Measurements from ENCODE around the gene TNFRSF1A. TPM values are rescaled to one million over a fixed set of nuclear protein-coding genes. Genes with fewer than 3 reads are reported as not detected.

Gene TNFRSF1A
- total RNA-seq, 4 donors from 2014 or later = 279 to 689 (median 317) TPM

GRCh38 chr12:6322352-6322751, 19.5 kb downstream of the TNFRSF1A start:
- no peak for DNase-seq (ENCODE audit: low spot score)
- TF ChIP-seq CTCF (IDR thresholded peaks at IDR 0.05) = no peak
- no peak for ATAC-seq (ENCODE audit: low FRiP score)

DNA sequence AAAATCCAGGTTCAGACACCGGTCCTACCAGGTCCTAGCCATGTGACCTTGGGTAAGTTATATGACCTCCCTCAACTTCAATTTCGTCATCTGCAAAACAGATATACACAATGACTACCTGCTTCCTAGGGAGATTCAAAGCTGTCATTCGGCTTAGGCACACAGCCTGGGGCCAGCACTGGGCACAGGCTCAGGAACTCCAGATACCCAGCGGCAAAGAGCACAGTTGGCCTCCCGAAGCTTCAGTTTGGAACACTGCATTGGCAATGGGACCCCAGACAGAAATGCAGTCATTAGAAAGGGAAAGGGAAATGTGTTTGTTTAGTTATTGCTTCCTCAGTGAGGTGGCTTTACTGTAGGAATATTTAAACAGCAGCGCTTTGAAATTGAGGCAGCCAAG, 20.0 kb downstream of the TNFRSF1A start:
- no peak for TF ChIP-seq CTCF (IDR thresholded peaks at IDR 0.05)
- no peak for ATAC-seq (ENCODE audit: low FRiP score)
- no peak for DNase-seq (ENCODE audit: low spot score)

DNA sequence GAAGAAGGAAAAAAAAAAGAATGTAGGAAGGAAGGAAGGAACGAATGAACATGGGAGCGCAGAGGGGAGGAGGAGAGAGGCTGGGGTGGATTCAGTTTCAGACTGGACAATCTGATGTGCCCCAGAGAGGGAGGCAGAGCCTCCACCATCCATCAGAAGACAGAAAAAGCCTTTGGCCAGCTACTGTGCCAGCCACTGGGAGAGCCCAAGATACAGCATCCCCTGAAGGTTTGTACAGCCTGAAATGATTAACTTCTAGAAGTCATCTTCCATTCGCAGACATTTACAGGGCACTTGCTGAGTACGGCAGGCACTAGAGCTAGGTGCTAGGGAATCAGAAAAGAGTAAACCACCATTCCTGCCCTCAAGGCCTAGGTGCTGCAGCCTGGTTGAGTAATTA, 22.4 kb downstream of the TNFRSF1A start:
- DNase-seq (ENCODE audit: low spot score) = no peak
- no peak for ATAC-seq (ENCODE audit: low FRiP score)
- no peak for TF ChIP-seq CTCF (IDR thresholded peaks at IDR 0.05)

DNA sequence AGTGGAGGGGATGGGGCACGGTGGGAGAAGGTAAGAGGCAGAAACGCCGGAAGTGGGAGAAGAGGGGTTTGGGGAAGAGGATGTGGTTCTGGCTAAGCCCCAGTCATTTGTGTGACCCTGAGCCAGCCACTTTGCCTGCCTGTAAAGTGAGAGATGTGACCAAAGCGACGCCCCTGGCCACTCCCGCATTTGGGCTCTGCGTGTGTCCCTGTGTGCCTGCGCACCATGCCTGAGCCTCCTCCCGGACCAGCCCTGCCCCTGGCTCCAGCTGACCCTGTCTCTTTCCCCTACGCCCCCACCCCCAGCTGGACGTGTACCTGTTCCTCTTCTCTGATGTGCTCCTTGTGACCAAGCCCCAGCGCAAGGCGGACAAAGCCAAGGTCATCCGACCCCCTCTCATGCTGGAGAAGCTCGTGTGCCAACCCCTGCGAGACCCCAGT, 23.4 kb downstream of the TNFRSF1A start:
- no peak for ATAC-seq (ENCODE audit: low FRiP score)
- no peak for DNase-seq (ENCODE audit: low spot score)
- no peak for TF ChIP-seq CTCF (IDR thresholded peaks at IDR 0.05)

DNA sequence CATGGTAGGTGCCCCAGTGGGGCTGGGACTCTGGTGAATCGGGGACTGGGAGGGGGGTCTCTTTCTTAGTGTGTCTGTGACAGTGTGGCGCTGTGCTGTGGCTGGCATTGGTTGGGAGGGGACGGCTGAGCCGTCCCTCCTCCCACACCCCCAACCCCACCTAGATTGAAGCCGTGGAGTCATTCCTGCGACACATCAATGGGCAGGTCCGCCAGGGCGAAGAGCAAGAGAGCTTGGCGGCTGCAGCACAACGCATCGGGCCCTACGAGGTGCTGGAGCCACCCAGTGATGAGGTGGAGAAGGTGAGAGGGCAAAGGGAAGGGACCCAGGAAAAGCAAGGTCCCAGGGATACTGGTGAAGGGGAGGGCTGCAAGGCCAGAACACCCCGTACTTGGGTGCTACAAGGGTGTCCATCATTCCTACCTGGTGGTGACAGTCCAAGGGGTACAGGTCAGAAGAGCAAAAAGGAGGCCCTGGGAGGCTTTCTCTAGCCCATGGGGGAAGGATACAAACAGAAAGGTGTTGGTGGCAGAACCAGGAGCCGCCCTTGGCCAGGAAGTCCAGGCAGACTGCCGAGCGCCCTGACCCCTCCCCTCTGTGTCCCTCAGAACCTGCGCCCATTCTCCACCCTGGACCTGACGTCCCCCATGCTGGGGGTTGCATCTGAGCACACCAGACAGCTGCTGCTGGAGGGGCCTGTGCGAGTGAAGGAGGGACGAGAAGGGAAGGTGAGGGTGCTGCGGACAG, 24.0 kb downstream of the TNFRSF1A start:
- DNase-seq (ENCODE audit: low spot score) = no peak
- no peak for TF ChIP-seq CTCF (IDR thresholded peaks at IDR 0.05)
- no peak for ATAC-seq (ENCODE audit: low FRiP score)

DNA sequence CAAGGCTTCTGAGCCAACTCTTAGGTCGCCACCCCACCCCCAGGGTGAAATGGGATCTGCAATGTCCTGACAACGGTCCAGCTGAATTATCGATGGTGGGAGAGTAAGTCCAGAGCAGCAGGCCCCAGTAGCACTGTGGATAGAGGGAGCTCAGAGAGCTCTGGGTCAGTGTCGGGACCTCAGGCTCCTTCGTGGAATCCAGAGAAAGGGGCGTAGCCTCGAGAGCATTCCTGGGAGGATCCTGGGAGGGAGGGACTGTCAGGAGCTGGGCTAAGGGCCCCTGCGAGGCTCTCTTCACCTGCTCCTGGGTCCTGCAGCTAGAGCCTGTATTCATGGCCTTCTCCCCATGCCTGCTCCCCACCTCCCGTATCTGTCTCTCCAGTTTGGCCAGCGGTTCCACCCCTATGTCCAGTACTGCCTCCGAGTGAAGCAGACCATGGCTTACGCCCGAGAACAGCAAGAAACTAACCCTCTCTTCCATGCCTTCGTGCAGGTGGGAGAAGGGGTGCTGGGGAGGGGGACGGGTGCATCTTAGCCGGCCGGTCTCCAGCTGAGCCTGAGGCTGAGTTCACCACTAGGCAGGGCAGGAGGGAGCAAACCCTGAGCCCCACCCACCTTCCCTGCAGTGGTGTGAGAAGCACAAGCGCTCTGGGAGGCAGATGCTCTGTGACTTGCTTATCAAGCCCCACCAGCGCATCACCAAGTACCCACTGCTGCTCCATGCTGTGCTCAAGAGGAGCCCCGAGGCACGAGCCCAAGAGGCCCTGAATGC, 24.8 kb downstream of the TNFRSF1A start:
- DNase-seq (ENCODE audit: low spot score) = no peak
- no peak for ATAC-seq (ENCODE audit: low FRiP score)
- TF ChIP-seq CTCF (IDR thresholded peaks at IDR 0.05) = no peak
